KG1 (cell line): Measurements from ENCODE around the gene TPPP2.

ENCODE experiments used
- DNase-seq: peaks from one replicate; lab custom pipeline; 2025; lab: John Stamatoyannopoulos, UW

The TPPP2 gene

DNA sequence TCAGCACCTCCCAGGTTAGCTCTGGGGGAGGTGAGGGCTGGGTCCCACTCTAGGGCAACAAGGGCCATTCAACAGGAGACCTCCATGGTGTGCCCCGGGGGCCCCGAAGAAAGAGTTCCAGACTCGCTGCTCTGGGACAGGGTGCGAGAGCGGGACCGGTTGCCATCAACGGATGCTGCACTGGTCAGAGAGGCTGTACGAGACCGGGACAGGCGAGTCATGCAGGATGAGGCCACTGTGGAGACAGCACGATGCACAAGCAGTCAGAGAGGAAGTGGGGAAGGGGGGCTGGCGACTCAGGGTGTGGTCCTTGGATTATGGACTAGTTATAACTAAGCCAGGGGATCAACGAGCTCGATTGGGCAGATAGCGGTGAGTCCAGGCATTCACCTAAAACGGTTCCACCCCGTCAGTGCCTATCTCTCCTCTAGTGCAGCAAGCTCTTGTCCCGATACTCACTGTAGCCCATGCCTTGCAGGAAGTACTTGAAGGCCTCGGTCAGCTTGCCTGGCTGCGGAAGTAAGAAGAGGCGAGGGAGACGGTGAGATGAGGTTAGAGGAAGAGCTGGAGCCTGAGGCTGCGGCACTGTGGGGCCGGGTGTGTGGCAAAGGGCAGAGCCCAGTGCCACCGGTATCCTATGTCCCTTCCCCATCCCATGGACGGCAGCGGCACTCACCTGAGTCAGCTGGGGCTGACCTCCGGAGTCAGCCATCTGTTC lies 12.3 kb upstream of the TPPP2 start:
- DNase-seq: no peak

DNA sequence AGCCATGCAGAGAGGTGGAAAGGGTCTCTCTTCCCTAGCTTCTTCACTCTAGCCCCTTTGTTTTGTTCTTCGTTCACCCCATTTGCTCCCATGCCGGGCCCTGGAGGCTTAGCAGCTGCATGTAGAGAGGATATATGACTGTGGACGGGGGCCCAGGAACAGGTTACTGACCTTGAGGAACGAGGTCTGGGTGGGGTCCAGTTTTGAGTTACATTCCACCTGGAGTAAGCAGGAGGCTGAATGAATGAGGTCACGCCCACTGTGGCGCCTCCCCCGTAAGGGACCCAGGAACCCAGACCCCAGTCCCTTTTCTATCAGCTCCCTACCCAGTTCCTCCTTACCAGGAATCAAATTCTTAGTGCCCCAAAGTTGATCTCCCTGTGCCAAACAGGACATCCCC lies 11.7 kb upstream of the TPPP2 start:
- no peak for DNase-seq

DNA sequence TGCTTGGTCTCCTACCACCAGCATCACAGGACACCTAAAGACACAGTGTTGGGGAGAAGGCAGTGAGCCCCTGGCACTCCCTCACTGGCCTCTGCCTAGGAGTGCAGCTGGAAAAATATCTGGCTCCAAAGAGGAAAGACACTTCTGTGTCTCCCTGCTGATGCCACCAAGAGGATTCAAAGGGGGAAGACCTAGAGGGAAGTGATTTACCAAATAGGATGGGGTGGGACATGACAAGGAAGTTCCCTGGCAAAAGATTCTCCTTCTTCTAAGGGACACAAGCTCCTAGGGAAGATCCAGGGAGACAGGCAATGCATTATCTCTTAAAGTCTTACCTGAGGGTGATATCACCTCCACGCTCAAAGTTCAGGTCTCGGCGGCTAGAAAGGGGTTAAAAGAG lies 11.2 kb upstream of the TPPP2 start:
- no peak for DNase-seq

DNA sequence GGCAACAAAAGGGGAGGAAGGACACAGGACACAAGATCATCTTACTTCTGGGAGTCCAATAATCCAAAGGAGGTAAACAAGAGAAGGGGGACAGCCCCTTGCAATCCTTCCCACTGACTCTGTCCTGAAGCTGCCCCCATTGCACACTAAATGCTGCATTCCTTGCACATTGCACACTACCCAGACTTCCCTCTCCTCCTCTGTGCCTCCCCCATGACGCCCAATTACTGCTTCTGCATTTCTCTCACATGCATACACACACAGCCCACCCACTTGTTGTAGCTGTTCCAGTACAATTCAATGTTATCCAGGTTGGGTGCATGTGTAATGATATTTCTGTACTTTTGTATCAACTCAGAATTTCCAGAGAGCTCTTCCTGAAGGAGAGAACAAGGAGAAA lies 10.7 kb upstream of the TPPP2 start:
- DNase-seq: no peak

DNA sequence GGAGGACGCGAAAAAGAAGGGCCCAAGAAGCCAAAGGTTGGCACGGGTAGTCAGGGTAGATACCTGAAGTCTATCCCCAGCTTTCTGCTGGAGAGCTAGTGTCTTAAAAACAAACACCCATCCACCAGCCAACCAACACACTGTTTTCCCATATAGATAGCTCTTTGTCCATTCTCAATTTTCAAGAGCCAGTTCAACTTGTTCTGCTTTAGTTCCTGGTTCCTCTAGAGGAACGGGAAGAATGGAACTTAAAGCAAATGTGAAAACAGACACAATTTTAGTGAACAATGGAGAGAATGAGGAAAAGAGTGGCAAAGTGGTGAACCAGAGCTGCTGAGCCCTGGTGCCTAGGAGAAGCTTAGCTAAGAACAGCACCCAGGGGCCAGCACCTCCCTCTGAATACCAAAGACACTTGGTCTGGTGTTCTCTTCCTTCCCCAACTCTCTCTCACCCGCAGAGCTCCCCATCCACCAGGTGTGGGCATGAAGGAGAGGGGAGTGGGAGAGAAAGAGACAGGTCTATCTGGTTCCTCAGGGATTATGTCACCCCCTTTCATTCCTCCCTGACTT lies 9.0 kb upstream of the TPPP2 start:
- no peak for DNase-seq

DNA sequence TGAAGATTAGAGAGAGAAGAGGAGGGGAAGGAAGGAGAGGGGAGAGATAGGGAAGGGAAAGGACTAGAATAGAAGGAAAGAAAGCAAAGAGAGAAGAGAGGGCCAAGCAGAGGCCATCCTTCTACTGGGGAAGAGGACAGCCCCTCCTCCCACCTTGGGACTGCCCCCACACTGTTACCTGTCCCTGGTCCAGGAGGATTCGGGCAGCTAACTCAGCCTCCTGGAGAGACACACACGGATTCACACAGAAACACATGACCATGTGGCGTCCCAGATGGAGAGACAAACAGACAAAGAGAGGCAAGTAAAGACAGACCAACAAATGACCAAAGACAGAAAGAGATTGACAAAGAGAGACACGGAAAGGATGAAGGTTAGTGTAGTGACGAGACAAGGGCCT lies 7.3 kb upstream of the TPPP2 start:
- DNase-seq: no peak

DNA sequence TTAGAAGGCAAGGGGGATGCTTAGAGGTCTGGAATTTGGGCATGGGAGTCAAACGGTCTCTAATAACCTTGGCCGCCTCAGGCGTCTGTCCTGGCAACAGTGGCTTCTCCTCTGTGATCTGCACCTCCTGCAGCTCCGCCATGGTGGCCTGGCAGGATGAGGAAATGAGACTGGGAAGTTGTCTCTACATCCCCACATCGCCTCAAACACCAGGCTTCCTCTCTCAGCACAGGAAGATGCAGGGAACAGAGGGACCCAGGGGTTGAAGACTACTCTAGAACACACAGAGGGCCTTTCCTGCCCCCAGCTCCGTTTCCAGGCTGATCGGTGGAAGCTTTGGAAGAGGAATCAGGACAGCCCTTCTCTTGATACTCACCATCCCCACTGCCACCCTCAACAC lies 6.8 kb upstream of the TPPP2 start:
- DNase-seq: no peak

DNA sequence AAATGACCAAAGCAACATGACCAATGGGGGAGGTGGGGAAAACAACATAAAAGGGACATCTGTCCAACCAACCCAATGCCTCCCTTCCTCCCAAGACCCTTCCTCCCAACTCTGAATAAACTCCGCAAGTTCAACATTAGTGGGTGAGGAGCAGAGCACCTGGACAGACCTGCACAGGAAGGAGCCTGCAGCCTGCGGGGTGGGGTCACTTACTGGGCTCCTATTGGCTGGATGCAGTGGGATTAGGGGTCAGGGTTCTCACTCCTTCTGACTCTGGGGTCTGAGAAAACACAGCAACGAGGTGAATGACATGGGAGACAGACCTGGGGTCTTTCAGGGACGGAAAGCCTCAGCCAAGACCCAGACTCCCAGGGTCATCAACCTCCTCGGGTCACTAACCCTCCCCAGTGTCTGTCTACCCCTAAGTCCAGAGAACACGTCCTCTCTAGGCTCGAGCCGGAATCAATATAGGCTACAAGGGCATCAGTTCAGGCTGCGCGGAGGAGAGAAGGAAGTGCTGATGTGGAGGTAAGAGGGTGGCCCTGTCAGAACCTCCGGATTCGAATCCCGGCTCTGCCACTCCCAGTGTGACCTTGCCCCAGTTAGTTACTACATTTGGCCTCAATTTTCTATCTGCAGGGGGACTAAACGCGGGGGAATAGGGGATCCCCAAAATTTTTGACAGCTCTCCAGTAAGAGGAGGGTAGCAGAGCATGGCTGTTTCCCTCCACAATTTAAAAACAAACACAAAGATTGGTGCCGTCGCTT lies 6.0 kb upstream of the TPPP2 start:
- no peak for DNase-seq

DNA sequence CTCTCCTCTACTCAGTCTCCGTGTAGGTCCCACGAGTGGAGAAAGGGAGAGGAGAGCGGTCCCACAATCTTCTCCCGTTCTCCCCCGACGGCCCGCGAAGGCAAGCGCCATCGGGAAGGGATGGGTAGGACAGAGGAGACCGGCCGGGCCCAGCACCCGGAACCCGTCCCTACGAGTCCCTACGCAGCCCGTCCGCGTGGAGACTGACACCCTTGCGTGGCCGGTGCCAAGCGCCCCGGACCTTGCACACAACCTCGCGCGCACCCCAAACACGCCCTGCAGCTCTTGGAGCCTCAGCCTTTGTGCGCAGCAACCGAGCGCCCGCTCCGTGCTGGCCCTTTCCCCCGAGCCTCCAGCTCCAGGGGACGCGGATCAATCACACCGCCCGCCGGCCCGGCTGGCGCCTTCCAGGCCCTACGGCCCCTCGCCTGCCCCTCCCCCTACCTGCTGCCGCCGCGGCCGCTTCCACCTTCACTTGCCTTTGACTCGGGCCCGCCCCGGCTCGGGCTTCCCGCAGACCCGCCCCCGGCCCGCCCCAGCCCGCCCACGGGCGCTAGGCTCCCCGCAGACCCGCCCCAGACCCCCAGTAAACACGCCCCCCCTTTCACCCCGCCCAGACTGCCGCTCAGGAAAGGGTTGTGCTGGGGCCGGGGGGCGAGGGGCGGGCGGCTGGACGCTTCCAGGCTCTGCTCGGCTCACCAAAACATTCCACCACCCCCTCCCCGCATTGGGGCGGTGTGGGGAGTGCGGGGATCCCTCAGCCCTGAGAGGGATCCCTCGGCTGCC lies 5.2 kb upstream of the TPPP2 start, which contains the start of gene NDRG2:
Gene NDRG2, minus strand, starts transcription at position 477 of the 786 bp plus-strand sequence. CDS start 1,746 bp downstream, outside the sequence.
- no peak for DNase-seq

DNA sequence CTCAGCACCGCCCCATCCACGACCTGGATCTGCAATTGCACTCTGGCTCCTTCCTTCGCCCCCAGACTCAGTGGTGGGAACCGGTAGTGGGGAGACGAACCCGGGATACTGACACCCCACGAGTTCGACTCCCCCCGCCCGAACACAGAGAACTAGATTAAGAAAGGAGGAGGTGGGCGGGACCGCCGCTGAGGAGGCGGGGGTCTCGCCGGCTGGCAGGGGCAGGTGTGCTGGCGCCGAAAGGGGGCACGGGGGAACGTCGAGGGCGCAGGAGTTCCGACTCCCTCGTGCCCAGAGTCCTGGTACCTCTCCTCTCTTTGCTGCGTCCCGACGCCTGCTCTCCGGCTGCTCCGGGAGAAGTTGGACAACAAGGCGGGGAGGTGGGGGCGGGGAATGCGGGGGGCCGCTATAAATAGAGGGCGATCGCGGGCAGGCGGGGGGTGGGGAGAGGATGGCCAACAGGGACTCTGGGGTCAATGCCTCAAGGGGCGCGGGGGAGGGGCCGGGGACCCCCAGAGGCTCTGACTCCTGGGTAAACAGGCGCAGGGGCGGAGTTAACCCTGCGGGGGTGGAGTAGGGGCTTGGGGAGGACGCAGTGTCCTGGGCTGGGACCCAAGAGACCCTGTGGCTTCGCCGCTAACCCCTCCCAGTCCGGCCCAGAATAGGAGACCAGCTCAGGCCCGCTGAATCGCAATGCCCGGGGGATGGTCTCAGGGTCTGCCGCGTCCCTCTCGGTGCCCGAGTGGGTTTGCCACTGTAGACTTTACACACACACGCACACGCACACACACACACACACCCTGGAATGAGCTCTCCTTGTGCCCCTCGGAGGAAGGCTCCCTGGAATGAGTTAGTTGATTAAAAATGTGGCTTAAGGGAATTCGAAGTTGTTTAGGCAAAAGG lies 4.4 kb upstream of the TPPP2 start:
- DNase-seq: no peak

DNA sequence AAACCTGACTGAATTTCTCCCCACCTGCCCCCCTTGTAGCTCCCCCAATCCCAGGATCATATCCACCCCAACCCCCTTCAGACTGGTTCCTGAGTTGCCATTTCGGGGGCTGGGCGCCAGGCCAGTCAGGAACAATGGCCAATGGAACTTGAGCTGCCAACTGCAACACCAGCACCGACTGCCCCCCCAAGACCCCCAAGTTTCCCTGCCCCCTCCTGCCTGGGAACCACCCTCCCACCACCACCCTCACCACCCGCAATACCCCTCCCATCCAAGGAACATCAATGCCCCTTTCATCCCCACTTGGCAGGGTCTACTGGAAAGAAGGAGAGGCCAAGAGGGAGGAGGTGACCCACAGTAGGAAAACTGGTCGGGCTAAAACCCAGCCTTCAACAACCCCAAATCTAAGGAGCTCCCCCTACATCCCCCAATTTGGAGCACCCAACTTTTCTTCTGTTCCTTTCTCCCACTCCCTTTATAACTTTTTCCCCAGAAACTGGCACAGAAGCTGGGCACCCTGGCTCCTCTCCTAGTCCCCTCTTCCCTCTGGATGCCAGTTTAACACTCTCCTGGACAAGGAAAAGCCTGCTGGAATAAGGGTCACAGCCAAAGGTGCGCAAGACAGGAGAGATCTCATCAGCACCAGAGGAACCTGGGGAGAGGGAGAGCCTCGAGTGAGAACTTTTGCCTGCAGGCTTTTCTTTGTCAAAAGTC lies 3.6 kb upstream of the TPPP2 start:
- no peak for DNase-seq

DNA sequence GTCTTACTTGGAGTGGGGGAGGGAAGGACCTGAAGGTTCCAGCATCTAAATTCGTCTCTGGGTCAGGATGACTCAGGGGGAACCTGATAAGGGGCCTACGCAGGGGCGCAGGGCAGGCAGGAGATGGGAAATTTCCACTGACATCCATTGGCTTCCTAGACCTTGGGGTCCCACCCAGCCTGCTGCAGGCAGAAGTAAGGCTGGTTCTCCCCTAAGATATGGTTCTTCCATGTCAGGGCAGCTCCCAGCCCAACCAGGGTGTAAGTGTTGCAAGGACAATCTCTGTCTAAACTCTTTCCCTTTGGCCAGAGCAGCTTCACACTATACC lies 3.1 kb upstream of the TPPP2 start:
- no peak for DNase-seq

DNA sequence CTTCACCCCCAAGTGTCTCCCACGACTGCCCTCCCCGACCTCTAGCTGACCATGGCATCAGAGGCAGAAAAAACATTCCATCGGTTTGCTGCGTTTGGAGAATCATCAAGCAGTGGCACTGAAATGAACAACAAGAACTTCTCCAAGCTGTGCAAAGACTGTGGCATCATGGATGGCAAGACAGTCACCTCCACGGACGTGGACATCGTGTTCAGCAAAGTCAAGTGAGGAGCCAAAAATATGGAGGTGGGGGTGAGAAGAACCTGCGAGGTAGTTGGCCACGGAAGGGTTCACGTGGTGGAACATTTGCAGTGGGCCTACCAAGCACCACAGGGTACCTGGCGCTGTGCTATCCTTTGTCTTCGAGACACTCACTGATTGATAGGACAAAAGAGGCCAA lies 514 bp downstream of the TPPP2 start:
- DNase-seq: no peak

DNA sequence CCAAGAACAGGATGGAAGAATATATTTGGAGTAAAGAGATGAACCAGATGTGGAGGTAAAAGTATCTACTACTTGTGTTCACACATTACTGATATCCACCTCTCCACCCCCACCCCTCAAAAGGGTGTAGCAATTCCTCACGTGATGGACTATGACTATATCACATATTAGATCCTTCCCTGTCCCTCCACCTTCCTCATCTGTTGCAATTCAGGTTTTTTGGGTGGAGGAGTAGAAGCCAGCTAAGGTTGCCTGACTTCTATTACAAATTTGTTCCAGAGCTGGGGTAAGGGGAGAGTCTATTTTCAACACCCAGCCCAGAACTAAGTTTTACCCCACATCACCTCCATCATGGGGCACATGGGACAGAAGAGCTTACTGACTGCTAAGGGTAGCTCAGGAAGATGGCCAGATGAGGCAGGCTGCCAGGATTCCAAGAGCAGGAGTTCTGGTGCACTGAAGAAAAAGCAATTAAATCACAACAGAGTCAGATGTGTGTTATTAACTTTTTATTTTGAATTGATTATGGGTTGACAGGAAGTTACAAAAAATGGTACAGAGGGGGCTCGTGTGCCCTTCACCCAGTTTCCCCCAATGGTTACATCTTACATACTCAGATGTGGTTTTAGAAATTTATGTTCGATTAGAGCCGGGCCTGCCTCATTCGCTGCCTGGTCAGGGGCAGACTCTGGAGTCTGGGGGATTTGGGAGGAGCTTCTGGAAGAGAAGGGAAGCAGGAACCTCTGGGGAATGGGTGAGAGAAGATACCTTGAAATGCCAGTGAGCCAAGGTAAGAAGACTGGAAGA lies 2.5 kb downstream of the TPPP2 start:
- no peak for DNase-seq

DNA sequence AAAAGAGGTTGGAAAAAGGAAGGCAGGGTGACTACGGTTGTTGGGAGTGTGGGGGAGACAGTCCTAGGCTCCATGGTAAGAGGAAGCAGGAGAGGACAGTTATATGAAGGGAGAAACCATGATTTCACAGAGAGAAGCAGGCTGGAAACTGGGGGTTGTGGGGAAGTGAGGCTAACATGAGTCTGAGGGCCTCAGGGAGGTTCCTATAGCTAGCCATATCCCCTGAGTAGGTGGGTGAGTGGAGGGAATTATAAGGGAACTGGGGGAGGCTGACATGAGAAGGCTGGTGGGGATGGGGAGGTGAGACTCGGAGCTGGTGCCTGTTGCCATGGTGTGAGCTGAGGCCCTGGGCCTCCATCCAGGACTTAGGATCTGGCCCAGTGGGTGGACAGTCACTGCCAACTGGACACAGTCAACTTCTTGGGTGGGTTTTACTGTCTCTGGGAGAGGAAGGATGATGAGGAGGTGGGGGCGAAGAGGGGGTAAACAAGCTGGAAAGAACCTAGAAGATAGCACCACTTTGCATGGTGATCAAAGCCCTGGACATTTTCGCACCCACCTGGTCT lies 3.2 kb downstream of the TPPP2 start:
- no peak for DNase-seq

DNA sequence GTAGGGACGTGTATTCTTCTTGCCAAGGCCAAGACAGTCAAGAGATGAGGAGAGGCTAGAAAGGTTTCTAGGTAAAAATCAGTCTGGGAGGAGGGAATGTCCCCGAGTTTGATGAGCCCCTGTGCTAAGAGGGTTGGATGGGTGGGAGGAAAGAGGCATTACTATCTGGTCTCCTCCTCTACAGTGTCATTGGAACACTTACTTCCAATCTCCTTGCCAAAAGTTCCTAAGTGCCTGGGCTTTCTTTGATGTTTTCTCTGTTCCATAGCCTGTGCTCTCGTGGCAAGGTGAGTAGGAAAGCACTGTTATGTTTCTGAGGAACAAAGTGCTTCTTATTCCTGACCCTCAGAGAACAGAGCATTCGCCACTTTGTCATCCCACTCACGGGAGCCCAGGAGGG lies 4.7 kb downstream of the TPPP2 start, which contains the start of gene RNASE13:
Gene RNASE13, minus strand, starts transcription at position 101 of the 400 bp plus-strand sequence. CDS start 519 bp downstream, outside the sequence.
- DNase-seq: no peak

DNA sequence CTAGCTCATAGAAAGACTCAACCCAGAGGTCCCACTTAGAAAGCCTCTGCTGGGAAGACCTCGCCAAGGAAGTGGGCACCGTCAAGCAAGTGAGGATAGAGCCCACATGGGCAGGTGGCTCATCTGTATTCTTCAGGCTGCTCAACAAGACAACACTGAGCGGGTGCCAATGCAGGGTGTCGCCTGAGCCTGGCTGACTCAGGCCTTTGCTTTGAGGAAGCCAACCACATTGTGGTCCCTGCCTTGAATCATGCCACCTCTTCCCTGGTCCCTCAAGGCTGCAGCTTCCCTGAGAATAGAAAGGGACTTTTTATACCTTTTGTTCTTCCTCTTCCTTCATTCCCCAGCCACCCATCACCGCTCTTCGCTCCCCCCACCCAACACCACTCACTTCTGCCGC lies 6.7 kb downstream of the TPPP2 start:
- DNase-seq: no peak

DNA sequence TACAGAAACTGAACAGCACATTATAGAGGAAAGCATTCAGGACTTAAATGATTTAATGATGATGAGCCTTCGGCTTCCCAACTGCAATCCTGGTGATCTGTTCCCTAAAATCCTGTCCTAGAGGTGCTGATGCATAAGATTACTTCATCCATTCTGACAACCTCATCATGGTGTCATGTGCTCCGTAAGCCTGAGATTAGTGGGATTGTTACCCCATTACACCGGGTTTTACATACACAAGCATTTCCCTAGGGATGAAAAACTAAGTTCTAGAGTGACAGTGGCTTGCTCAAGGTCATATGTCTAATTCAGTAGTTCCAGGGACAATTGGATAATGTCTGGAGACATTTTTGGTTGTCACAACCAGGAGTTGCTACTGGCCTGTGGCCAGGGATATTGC lies 7.1 kb downstream of the TPPP2 start:
- no peak for DNase-seq
